A673 (cell line): Measurements from ENCODE around the gene PDGFC.

Experiments
- CTCF ChIP-seq: fragments of 300-800, 200-600 bp; sonication (generic); conservative IDR thresholded peaks from 2 replicates; pipeline ENCODE4 v1.5.1; 2017; ENCODE audit warnings: low read depth, mild to moderate bottlenecking, antibody characterized with exemption, low read length, moderate library complexity, mixed read lengths
- EZH2 ChIP-seq: fragments of 200-600 bp; sonication (generic); IDR thresholded peaks from 2 replicates; pipeline ENCODE4 v1.6.1; 2017; ENCODE audit warnings: borderline replicate concordance, low read depth, mild to moderate bottlenecking, mixed read lengths, antibody characterized with exemption, low read length; ENCODE audit not compliant: poor library complexity, severe bottlenecking

- TF ChIP-seq CTCF (no peak), EZH2 (no peak)
Observed at GRCh38 chr4:156991161-156991560, 19.6 kb upstream of the PDGFC start.
